CD8-positive, alpha-beta memory T cell (primary cell): ENCODE results near the gene EIF1AD. TPM values are rescaled to one million over a fixed set of nuclear protein-coding genes. Genes with fewer than 3 reads are reported as not detected.
A peak's percentile ranks its signal among the peaks of the same experiment; 100 is the strongest.

Experiments used
- CTCF ChIA-PET: fragments of 350-600 bp; sonication (Branson Sonifier 250); formaldehyde crosslinking; loops from one replicate; lab custom pipeline; 2021; ENCODE audit warnings: antibody characterized with exemption; lab: Charles Lee
- POLR2A ChIA-PET: fragments of 350-600 bp; sonication (Branson Sonifier 250); formaldehyde crosslinking; loops from one replicate; lab custom pipeline; 2021; ENCODE audit warnings: antibody characterized with exemption; lab: Charles Lee
- DNase-seq, 5 donors: peaks; one replicate each; pipeline versions ENCODE4 v3.0.0 to v3.0.0-alpha.2; 2020 to 2022; ENCODE audit warnings: mixed read lengths in 1 of 5
- H3K27ac ChIP-seq: one replicate; pipeline ENCODE4 v1.7.0; 2013; ENCODE audit warnings: low read depth, mild to moderate bottlenecking, low read length, moderate library complexity
- H3K27me3 ChIP-seq: 2 replicates; pipeline ENCODE4 v1.7.0; 2013; ENCODE audit warnings: low read length, mild to moderate bottlenecking; ENCODE audit not compliant: insufficient read depth, poor library complexity, severe bottlenecking
- H3K36me3 ChIP-seq: 2 replicates; pipeline ENCODE4 v1.7.0; 2013; ENCODE audit warnings: mild to moderate bottlenecking, low read length, moderate library complexity; ENCODE audit not compliant: insufficient read depth
- H3K4me1 ChIP-seq: 2 replicates; pipeline ENCODE4 v1.7.0; 2013; ENCODE audit warnings: mild to moderate bottlenecking, low read length, moderate library complexity; ENCODE audit not compliant: insufficient read depth
- H3K4me3 ChIP-seq: 2 replicates; pipeline ENCODE4 v1.7.0; 2013; ENCODE audit warnings: mild to moderate bottlenecking, low read length
- H3K9me3 ChIP-seq: 2 replicates; pipeline ENCODE4 v1.7.0; 2013; ENCODE audit warnings: mild to moderate bottlenecking, low read length
- H3K27ac Mint-ChIP-seq, 8 donors: one replicate each; pipeline ENCODE4 v1.8.0; 2020 to 2021; ENCODE audit warnings: mixed read lengths in 8 of 8, mild to moderate bottlenecking in 6 of 8, inconsistent platforms in 3 of 8, moderate library complexity in 3 of 8
- H3K27me3 Mint-ChIP-seq, 2 donors: one replicate each; pipeline ENCODE4 v1.8.0; 2020 to 2021; ENCODE audit warnings: mixed read lengths in 2 of 2, mild to moderate bottlenecking in 1 of 2, moderate library complexity in 1 of 2
- H3K36me3 Mint-ChIP-seq, 3 donors: one replicate each; pipeline ENCODE4 v1.8.0; 2020 to 2021; ENCODE audit warnings: mixed read lengths in 3 of 3, inconsistent platforms in 1 of 3, mild to moderate bottlenecking in 1 of 3
- H3K4me1 Mint-ChIP-seq, 3 donors: one replicate each; pipeline ENCODE4 v1.8.0; 2020 to 2021; ENCODE audit warnings: mixed read lengths in 3 of 3, inconsistent platforms in 1 of 3, mild to moderate bottlenecking in 1 of 3
- H3K4me3 Mint-ChIP-seq, 7 donors: one replicate each; pipeline ENCODE4 v1.8.0; 2020 to 2021; ENCODE audit warnings: mixed read lengths in 7 of 7, mild to moderate bottlenecking in 6 of 7, moderate library complexity in 4 of 7, inconsistent platforms in 2 of 7
- H3K9me3 Mint-ChIP-seq, 5 donors: one replicate each; pipeline ENCODE4 v1.8.0; 2020 to 2022; ENCODE audit warnings: mixed read lengths in 5 of 5, mild to moderate bottlenecking in 3 of 5, moderate library complexity in 2 of 5, inconsistent platforms in 1 of 5
- polyA plus RNA-seq: library from polyadenylated mRNA; unstranded; fragments of 300-500 nt; fragmentation: Illumina TruSeq; gene quantifications from one replicate; pipeline ENCODE4 v1.2.3, GENCODE V29; 2021
- total RNA-seq, 2 experiments: library from RNA; stranded (reverse); gene quantifications; one replicate each; pipeline ENCODE4 v1.2.3, GENCODE V29; 2021

The EIF1AD gene
- total and polyA plus RNA-seq, 3 experiments from 2014 or later: 16.1 to 81.3 (median 81.2) TPM

GRCh38 chr11:65979261-65979759 lies 22.6 kb downstream of the EIF1AD start:
- no peaks in the 10 kb centered on the region for H3K4me1 ChIP-seq
- peaks cover 0 to 3% (median 0%) of the 10 kb centered on the region in 3 donors for H3K4me1 Mint-ChIP-seq

GRCh38 chr11:65978391-65979238 lies 23.3 kb downstream of the EIF1AD start:
- ChIA-PET CTCF (interaction anchor here (1.2 kb wide), 1 partner anchor 94 kb away, joined by 4 read pairs; no protein-coding TSS in a partner anchor), POLR2A (no interaction called here)
- no peaks in the 10 kb centered on the region for H3K4me1 ChIP-seq
- Mint-ChIP-seq H3K27ac (peak overlapping the region in 1 of 8 donors; percentile 58), H3K36me3 (peaks cover under 1 to 48% (median 8%) of the 10 kb centered on the region in 3 donors), H3K4me3 (no peak overlapping the region), H3K9me3 (no peaks in the 10 kb centered on the region), H3K4me1 (peaks cover 0 to 3% (median 0%) of the 10 kb centered on the region in 3 donors), H3K27me3 (peaks cover 0 to 2% of the 10 kb centered on the region in 2 donors)
- H3K4me3 ChIP-seq: no peak overlapping the region
- no peaks in the 10 kb centered on the region for H3K27me3 ChIP-seq
- H3K27ac ChIP-seq: no peak overlapping the region
- no peak for DNase-seq
- no peaks in the 10 kb centered on the region for H3K9me3 ChIP-seq
- H3K36me3 ChIP-seq: no peaks in the 10 kb centered on the region

More at GRCh38 chr11:65979261-65979759, 22.6 kb downstream of the EIF1AD start:
- no peaks in the 10 kb centered on the region for H3K9me3 ChIP-seq
- no peaks in the 10 kb centered on the region for H3K9me3 Mint-ChIP-seq
- no peak overlapping the region for H3K4me3 ChIP-seq
- ChIA-PET POLR2A (no interaction called here), CTCF (interaction anchor here (1.1 to 1.2 kb wide), 2 partner anchors 95 to 199 kb away, joined by 3 to 4 read pairs; no protein-coding TSS in a partner anchor)
- H3K36me3 ChIP-seq: no peaks in the 10 kb centered on the region
- DNase-seq: no peak
- no peak overlapping the region for H3K4me3 Mint-ChIP-seq
- H3K27me3 Mint-ChIP-seq: peaks cover 0 to 2% of the 10 kb centered on the region in 2 donors
- H3K27ac ChIP-seq: no peak overlapping the region
- H3K27me3 ChIP-seq: no peaks in the 10 kb centered on the region
- peaks cover 0 to 45% (median 8%) of the 10 kb centered on the region in 3 donors for H3K36me3 Mint-ChIP-seq
- H3K27ac Mint-ChIP-seq: no peak overlapping the region

- H3K4me1 ChIP-seq: no peaks in the 10 kb centered on the region
- H3K27ac Mint-ChIP-seq: no peak overlapping the region
- ChIA-PET CTCF (interaction anchor here (0.9 to 1.2 kb wide), 3 partner anchors 15 to 93 kb away, joined by 3 to 4 read pairs (median 3); no protein-coding TSS in a partner anchor), POLR2A (no interaction called here)
- no peak overlapping the region for H3K4me3 Mint-ChIP-seq
- no peak overlapping the region for H3K27ac ChIP-seq
- no peaks in the 10 kb centered on the region for H3K9me3 Mint-ChIP-seq
- H3K27me3 ChIP-seq: no peaks in the 10 kb centered on the region
- peaks cover 0 to 2% of the 10 kb centered on the region in 2 donors for H3K27me3 Mint-ChIP-seq
- no peak for DNase-seq
- no peak overlapping the region for H3K4me3 ChIP-seq
- no peaks in the 10 kb centered on the region for H3K36me3 ChIP-seq
- no peaks in the 10 kb centered on the region for H3K9me3 ChIP-seq
- peaks cover 0 to 3% (median 0%) of the 10 kb centered on the region in 3 donors for H3K4me1 Mint-ChIP-seq
- H3K36me3 Mint-ChIP-seq: peaks cover 4 to 55% (median 8%) of the 10 kb centered on the region in 3 donors
Observed at GRCh38 chr11:65977621-65978390, 24.2 kb downstream of the EIF1AD start.

GRCh38 chr11:65976216-65977176 lies 25.5 kb downstream of the EIF1AD start:
- Histone ChIP-seq H3K9me3 (no peaks in the 10 kb centered on the region), H3K36me3 (peaks cover 4% of the 10 kb centered on the region), H3K4me3 (no peak overlapping the region), H3K4me1 (no peaks in the 10 kb centered on the region), H3K27me3 (no peaks in the 10 kb centered on the region), H3K27ac (no peak overlapping the region)
- peaks cover 0 to 3% (median 0%) of the 10 kb centered on the region in 3 donors for H3K4me1 Mint-ChIP-seq
- no peak for DNase-seq
- POLR2A ChIA-PET: interaction anchor here (0.5 to 0.7 kb wide), 2 partner anchors 48 to 58 kb away, joined by 3 to 4 read pairs; no protein-coding TSS in a partner anchor
- peaks cover 4 to 66% (median 14%) of the 10 kb centered on the region in 3 donors for H3K36me3 Mint-ChIP-seq
- H3K27me3 Mint-ChIP-seq: peaks cover 0 to 2% of the 10 kb centered on the region in 2 donors
- no peak overlapping the region for H3K4me3 Mint-ChIP-seq
- no peaks in the 10 kb centered on the region for H3K9me3 Mint-ChIP-seq
- CTCF ChIA-PET: interaction anchor here (0.8 to 1.1 kb wide), 3 partner anchors 16 to 197 kb away, joined by 3 read pairs; no protein-coding TSS in a partner anchor
- peak overlapping the region in 4 of 8 donors; percentile 8 to 58 (median 40) for H3K27ac Mint-ChIP-seq

GRCh38 chr11:65975771-65976170 lies 26.2 kb downstream of the EIF1AD start:
- ChIA-PET CTCF (no interaction called here), POLR2A (no interaction called here)
- Histone ChIP-seq H3K4me3 (no peak overlapping the region), H3K27me3 (no peaks in the 10 kb centered on the region), H3K9me3 (no peaks in the 10 kb centered on the region), H3K27ac (no peak overlapping the region), H3K4me1 (no peaks in the 10 kb centered on the region), H3K36me3 (peaks cover 4% of the 10 kb centered on the region)
- peaks cover 4 to 67% (median 14%) of the 10 kb centered on the region in 3 donors for H3K36me3 Mint-ChIP-seq
- peak overlapping the region in 5 of 8 donors; percentile 0 to 58 (median 38) for H3K27ac Mint-ChIP-seq
- peaks cover 0 to 2% of the 10 kb centered on the region in 2 donors for H3K27me3 Mint-ChIP-seq
- H3K4me1 Mint-ChIP-seq: peaks cover 0 to 3% (median 0%) of the 10 kb centered on the region in 3 donors
- H3K9me3 Mint-ChIP-seq: no peaks in the 10 kb centered on the region
- no peak for DNase-seq
- H3K4me3 Mint-ChIP-seq: peak overlapping the region in 1 of 7 donors; percentile 56

- Mint-ChIP-seq H3K4me3 (no peak overlapping the region), H3K4me1 (peaks cover 4 to 7% (median 6%) of the 10 kb centered on the region in 3 donors), H3K27me3 (peaks cover 0 to 2% of the 10 kb centered on the region in 2 donors), H3K36me3 (peaks cover 4 to 70% (median 19%) of the 10 kb centered on the region in 3 donors), H3K9me3 (no peaks in the 10 kb centered on the region), H3K27ac (no peak overlapping the region)
- Histone ChIP-seq H3K4me1 (no peaks in the 10 kb centered on the region), H3K4me3 (no peak overlapping the region), H3K9me3 (no peaks in the 10 kb centered on the region), H3K27ac (no peak overlapping the region), H3K36me3 (peaks cover 20% of the 10 kb centered on the region), H3K27me3 (no peaks in the 10 kb centered on the region)
- DNase-seq: no peak
- ChIA-PET POLR2A (no interaction called here), CTCF (no interaction called here)
Observed at GRCh38 chr11:65973439-65974110, 28.4 kb downstream of the EIF1AD start.
